ENCODE data around the gene ZNF14.
"Not testable (repeated sequence)": the region's sequence is repeated elsewhere in the genome, so short reads cannot be mapped to it uniquely, and the experiment has no call there.

The ZNF14 gene

DNA sequence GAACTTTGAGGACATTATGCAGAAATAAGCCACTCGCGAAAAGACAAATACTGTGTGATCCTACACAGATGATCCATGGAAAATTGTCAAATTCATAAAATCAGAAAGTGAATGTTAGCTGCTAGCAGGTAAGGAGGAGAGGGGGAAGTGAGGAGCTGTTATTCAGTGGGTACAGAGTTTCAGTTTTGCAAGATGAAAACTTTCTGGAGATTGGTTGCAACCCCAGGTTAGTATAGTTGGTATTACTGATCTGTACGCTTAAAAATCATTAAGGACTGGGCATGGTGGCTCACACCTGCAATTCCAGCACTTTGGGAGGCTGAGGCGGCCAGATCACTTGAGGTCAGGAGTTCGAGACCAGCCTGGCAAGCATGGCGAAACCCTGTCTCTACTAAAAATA is 46.3 kb downstream of the ZNF14 start:
- DNase-seq = no peak

- DNase-seq = not testable (repeated sequence)
Observed at GRCh38 chr19:19686119-19686518, 46.8 kb downstream of the ZNF14 start.

- no peak for DNase-seq
Observed at GRCh38 chr19:19679176-19680073, 53.5 kb downstream of the ZNF14 start.

DNA sequence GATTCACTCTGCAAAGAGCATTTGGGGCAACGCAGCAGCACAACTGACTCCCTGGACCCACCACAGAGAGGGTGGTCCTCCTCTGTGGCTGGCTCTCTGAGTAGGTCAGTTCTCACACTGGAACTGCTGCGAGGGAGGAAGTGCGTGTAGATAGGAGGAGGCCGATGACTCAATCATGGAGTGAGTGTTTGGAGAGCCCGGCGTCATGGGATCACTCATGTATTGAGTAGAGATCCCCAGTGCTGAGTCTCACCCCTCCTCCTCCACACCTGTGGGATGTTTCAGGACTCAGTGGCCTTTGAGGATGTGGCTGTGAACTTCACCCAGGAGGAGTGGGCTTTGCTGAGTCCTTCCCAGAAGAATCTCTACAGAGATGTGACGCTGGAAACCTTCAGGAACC is 55.3 kb downstream of the ZNF14 start:
- no peak for DNase-seq

- DNase-seq = no peak
Observed at GRCh38 chr19:19674315-19674714, 58.6 kb downstream of the ZNF14 start.

- no peak for DNase-seq
Observed at GRCh38 chr19:19672816-19673215, 60.1 kb downstream of the ZNF14 start.

GRCh38 chr19:19670070-19670551 is 62.8 kb downstream of the ZNF14 start:
- DNase-seq = no peak

- peak; percentile 79 to 87 for DNase-seq
Observed at GRCh38 chr19:19668230-19669012, 64.5 kb downstream of the ZNF14 start, which contains the start of gene ZNF101. Gene ZNF101 (plus strand): TSS chr19:19668839. CDS start chr19:19668964, 125 bp downstream.

DNA sequence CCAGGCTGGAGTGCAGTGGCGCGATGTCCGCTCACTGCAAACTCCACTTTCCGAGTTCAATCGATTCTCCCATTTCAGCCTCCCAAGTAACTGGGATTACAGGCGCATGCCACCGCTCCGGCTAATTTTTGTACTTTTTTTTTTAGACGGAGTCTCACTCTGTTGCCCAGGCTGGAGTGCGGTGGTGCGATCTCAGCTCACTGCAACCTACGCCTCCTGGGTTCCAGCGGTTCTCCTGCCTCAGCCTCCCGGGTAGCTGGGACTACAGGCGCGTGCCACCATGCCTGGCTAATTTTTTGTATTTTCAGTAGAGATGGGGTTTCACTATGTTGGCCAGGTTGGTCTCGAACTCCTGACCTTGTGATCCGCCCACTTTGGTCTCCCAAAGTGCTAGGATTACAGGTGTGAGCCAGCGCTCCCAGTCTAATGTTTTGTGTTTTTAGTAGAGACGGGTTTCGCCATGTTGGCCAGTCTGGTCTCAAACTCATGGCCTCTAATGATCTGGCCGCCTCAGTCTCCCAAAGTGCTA is 67.4 kb downstream of the ZNF14 start:
- DNase-seq = not testable (repeated sequence)

- peak; percentile 82 to 93 for DNase-seq
Observed at GRCh38 chr19:19663256-19664120, 69.4 kb downstream of the ZNF14 start, which contains the start of gene ATP13A1. Gene ATP13A1 (minus strand): TSS chr19:19663676. CDS start chr19:19663666, 10 bp downstream.

DNA sequence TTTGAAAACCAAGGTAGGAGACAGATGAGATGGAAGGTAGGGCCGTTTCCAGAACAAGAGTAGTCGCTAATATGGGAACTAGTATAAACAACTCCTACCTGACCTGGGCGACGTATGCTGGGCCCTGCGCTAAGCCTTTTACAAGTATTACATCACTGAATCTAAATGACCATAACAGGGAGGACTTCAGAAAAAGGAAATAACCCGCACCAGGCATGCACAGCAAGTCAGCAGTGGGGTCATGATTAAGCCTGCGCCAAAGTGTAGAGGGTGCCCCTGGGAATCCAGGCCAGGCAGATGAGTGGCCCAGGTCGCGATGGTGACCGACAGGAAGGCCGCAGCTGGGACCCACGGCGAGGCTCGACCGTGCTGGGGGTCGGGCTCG is 70.0 kb downstream of the ZNF14 start:
- peak in 1 of 2 experiments; percentile 21 for DNase-seq

DNA sequence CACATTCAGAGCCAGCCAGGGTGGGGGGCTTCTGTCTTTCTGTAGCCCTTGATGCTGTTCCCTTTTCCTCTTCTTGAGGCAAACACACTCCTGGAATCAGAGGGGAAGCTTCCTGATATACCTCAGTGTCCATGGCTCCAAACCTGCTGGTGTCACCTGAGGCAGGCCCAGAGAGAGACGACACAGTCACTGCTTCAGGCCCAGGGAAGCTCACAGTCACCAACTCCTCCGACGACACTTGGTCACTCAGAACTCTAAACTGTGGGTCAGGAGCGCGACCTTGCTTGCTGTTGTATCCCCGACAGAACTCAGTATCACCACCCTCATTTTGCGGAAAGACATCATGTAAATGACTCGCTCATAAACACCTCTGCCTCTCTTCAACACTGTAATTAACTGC is 70.6 kb downstream of the ZNF14 start:
- DNase-seq = no peak

DNA sequence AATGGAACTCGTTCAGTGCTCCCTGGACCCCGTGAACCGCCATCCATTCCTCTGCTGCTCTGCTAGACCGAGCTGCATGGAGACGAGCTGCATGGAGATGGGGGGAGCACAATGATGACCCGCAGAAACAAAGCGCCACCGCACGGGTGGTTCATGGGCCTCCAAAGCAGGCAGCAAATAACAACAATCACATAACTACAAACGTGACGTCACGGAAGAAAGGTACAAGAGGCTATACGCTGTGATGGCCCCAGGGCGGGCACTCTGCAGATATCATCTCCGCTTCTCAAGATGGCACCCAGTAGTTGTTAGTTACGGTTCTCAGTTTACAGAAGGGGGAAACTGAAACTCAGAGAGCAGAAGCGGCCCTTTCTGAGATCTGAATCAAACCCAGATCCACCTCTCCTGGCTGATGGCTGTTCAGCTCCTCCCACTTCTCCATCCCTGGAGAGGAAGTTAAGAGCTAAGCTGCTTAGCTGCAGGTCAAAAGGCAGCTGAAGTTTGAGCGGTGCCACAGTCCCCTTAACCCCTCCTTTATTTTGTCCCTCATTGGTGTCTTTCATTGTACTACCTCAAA is 71.1 kb downstream of the ZNF14 start:
- DNase-seq = no peak

- no peak for DNase-seq
Observed at GRCh38 chr19:19661141-19661674, 71.7 kb downstream of the ZNF14 start.
